ENCODE data around the gene SIL1. TPM values are rescaled to one million over a fixed set of nuclear protein-coding genes. Genes with fewer than 3 reads are reported as not detected.

The SIL1 gene
- total RNA-seq, 1 donor from 2014 or later = 26.1 TPM

DNA sequence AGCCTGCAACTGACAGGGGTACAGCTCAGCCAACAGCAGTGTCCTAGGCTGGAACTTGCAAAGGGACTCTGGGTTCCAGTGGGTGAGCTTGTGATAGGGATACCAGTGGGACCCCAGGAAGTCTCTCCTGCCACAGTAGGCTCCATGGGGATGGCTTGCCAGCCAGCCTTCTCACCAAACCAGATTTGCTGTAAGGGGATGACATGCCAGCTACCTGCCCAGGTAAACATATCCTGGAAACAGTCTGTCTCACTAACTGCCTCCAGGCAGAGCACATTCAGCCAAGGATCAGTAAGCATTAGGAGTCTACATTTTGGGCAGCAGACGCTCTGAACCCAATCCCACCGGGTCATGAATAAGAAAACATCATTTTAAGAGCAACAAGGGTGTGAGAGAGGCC is 49.9 kb downstream of the SIL1 start:
- H3K36me3 ChIP-seq (ENCODE audit: control insufficient read depth in 3 of 3, insufficient read depth in 3 of 3, low read length in 3 of 3) = no peaks in the 10 kb centered on the region
- H3K27me3 ChIP-seq (ENCODE audit: control insufficient read depth in 3 of 3, insufficient read depth in 3 of 3, low read length in 3 of 3) = no peaks in the 10 kb centered on the region
- peaks cover 11 to 36% (median 31%) of the 10 kb centered on the region in 3 donors for H3K4me1 ChIP-seq (ENCODE audit: control insufficient read depth in 3 of 3, insufficient read depth in 3 of 3, low read length in 3 of 3)
- H3K9me3 ChIP-seq (ENCODE audit: control insufficient read depth in 3 of 3, low read length in 3 of 3) = no peaks in the 10 kb centered on the region
- peak overlapping the region; percentile 29 for H3K27ac ChIP-seq (ENCODE audit: low read depth, low read length)
- H3K4me3 ChIP-seq (ENCODE audit: low read length in 3 of 3) = no peak overlapping the region
- H3K9ac ChIP-seq (ENCODE audit: low read depth in 1 of 3, low read length in 3 of 3) = no peak overlapping the region

DNA sequence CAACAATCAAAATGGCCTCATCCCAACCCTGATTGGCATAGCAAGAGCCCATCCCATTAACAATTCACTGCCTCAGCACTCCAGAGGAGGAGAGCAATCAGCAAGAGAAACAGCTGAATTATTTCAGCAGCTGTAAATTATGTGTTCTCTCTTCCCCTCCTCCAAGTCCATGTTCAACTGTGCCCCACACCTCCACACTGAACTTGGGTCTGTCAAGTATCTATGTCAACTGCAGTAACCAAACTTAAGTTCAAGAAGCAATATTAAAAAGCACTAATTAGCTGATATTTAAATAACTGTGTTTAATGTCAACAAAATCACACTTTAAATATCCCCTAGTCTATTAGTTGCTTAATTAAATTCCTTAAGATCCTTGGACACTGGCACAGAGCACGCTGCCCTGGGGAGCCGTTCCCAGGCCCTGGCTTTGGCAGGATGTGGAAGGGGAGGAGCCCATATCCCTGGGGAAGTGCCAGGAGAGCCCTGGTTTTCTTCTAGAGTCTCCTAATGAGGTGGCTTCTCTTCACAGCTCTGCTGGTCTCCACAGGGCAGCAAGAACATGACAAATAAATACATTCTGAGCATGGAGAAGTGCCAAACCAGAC is 50.6 kb downstream of the SIL1 start:
- no peak overlapping the region for H3K9ac ChIP-seq (ENCODE audit: low read depth in 1 of 3, low read length in 3 of 3)
- peak overlapping the region; percentile 29 for H3K27ac ChIP-seq (ENCODE audit: low read depth, low read length)
- no peaks in the 10 kb centered on the region for H3K27me3 ChIP-seq (ENCODE audit: control insufficient read depth in 3 of 3, insufficient read depth in 3 of 3, low read length in 3 of 3)
- peaks cover 11 to 36% (median 31%) of the 10 kb centered on the region in 3 donors for H3K4me1 ChIP-seq (ENCODE audit: control insufficient read depth in 3 of 3, insufficient read depth in 3 of 3, low read length in 3 of 3)
- no peak overlapping the region for H3K4me3 ChIP-seq (ENCODE audit: low read length in 3 of 3)
- H3K9me3 ChIP-seq (ENCODE audit: control insufficient read depth in 3 of 3, low read length in 3 of 3) = no peaks in the 10 kb centered on the region
- no peaks in the 10 kb centered on the region for H3K36me3 ChIP-seq (ENCODE audit: control insufficient read depth in 3 of 3, insufficient read depth in 3 of 3, low read length in 3 of 3)

DNA sequence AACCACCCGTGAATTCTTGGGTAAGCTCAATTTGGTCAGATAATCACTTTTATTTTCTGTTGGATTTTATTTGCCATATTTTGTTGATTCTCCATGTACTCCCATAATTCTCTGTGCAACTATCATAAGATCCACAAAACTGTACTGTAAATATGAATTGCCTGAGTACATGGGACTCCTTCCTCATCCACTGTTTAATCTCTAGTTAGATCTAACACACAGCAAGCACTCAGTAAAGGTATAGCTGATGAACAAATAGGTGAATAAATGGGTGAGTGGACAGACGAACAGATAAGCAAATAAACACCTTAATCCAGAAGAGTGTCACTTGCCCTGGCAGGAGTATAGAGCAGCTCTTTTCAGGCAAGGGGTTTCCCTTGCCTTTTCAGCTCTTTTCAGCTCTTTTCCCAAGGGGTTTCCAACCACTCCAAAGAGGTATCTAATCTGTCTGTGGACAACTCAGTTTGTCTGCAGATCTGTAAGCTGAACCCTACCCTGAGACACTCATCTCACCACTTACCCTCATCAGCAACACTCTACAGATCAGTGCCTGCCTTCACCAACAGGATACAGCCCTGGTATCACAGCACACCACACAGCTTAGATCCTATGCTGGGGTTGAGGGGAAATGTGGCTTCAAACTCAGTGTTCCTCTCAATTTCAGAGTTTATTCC is 51.2 kb downstream of the SIL1 start:
- peaks cover 15 to 39% (median 35%) of the 10 kb centered on the region in 3 donors for H3K4me1 ChIP-seq (ENCODE audit: control insufficient read depth in 3 of 3, insufficient read depth in 3 of 3, low read length in 3 of 3)
- peak overlapping the region; percentile 29 for H3K27ac ChIP-seq (ENCODE audit: low read depth, low read length)
- no peaks in the 10 kb centered on the region for H3K36me3 ChIP-seq (ENCODE audit: control insufficient read depth in 3 of 3, insufficient read depth in 3 of 3, low read length in 3 of 3)
- H3K4me3 ChIP-seq (ENCODE audit: low read length in 3 of 3) = no peak overlapping the region
- no peaks in the 10 kb centered on the region for H3K9me3 ChIP-seq (ENCODE audit: control insufficient read depth in 3 of 3, low read length in 3 of 3)
- no peak overlapping the region for H3K9ac ChIP-seq (ENCODE audit: low read depth in 1 of 3, low read length in 3 of 3)
- no peaks in the 10 kb centered on the region for H3K27me3 ChIP-seq (ENCODE audit: control insufficient read depth in 3 of 3, insufficient read depth in 3 of 3, low read length in 3 of 3)

DNA sequence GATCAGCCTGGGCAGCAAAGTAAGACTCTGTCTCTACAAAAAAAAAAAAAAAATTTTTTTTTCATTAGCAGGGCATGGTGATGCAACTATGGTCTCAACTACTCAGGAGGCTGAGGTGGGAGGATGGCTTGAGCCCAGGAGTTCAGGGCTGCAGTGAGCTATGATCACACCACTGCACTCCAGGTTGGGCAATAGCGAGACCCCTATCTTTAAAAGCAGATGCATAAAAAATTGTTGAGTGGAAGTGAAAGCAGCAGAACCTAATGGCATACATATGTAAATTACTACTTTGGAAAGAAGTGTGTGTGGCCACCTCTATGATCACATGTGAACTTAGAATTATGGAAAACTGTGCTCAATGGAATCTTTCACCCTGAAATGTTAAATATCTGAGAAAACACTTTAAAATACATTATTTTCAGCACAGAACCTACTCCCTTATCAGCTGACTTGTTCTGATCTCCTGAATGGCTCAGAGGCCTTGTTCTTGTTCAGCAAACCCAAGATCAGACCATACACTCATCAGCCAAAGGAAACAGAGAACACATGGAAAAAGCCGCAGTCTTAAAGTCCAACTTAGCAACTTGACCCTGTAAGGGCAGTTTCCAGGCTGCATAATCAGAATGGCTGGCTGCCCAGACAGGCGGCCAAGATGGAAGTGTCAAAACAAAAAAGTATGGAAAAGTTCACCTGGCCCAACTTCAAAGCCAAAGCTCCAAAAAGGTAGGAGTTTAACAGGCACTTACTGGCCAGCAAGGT is 56.5 kb downstream of the SIL1 start:
- Histone ChIP-seq H3K9me3 (ENCODE audit: control insufficient read depth in 3 of 3, low read length in 3 of 3) (no peaks in the 10 kb centered on the region), H3K27ac (ENCODE audit: low read depth, low read length) (peak overlapping the region; percentile 65), H3K4me1 (ENCODE audit: control insufficient read depth in 3 of 3, insufficient read depth in 3 of 3, low read length in 3 of 3) (peaks cover 40 to 47% (median 46%) of the 10 kb centered on the region in 3 donors), H3K4me3 (ENCODE audit: low read length in 3 of 3) (no peak overlapping the region), H3K36me3 (ENCODE audit: control insufficient read depth in 3 of 3, insufficient read depth in 3 of 3, low read length in 3 of 3) (no peaks in the 10 kb centered on the region), H3K27me3 (ENCODE audit: control insufficient read depth in 3 of 3, insufficient read depth in 3 of 3, low read length in 3 of 3) (no peaks in the 10 kb centered on the region), H3K9ac (ENCODE audit: low read depth in 1 of 3, low read length in 3 of 3) (no peak overlapping the region)

DNA sequence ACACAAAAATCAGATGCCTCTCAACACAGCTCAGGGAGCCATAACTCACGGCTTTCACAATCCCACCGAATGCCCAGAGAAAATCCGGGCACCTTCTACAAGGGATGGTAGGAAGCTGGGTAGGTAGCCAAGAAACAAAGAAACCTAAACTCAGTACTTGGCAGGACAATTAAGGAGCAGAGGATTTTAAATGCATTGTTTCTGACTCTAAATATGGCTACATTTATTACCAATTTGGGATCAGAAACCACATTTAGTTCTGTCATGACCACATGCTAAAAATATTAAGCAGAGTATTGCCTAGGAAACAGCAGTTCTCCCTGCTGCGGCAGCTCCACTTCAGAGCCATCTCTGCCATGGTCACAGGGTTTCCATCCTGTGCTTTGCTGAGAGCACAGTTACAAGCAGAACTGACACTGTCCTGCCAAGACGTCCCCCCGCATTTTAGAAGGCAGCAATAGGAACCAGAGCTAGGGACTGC is 57.5 kb downstream of the SIL1 start:
- Histone ChIP-seq H3K9ac (ENCODE audit: low read depth in 1 of 3, low read length in 3 of 3) (peak overlapping the region in 2 of 3 donors; percentile 26 to 59), H3K9me3 (ENCODE audit: control insufficient read depth in 3 of 3, low read length in 3 of 3) (no peaks in the 10 kb centered on the region), H3K4me3 (ENCODE audit: low read length in 3 of 3) (peak overlapping the region in 2 of 3 donors; percentile 2 to 25), H3K27me3 (ENCODE audit: control insufficient read depth in 3 of 3, insufficient read depth in 3 of 3, low read length in 3 of 3) (no peaks in the 10 kb centered on the region), H3K4me1 (ENCODE audit: control insufficient read depth in 3 of 3, insufficient read depth in 3 of 3, low read length in 3 of 3) (peaks cover 40 to 47% (median 46%) of the 10 kb centered on the region in 3 donors), H3K27ac (ENCODE audit: low read depth, low read length) (peak overlapping the region; percentile 65), H3K36me3 (ENCODE audit: control insufficient read depth in 3 of 3, insufficient read depth in 3 of 3, low read length in 3 of 3) (no peaks in the 10 kb centered on the region)

DNA sequence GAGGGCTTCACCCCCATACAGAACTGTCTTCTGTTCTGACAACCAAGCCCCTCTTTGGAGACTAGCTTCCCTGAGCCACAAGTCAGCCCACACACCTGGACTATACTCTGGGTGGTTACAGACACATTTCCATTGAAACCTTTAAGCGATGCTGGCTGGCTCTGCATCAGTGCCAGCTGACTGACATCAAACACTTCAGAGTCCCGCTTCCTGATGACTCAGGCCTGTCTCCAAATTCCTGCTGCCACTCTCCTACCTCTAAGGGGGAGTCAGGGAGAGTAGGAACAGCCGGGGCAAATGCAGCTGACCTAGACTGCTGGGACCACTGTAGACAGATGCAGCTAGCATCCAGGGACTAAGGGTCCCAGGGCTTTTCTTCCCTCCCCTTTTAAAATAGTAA is 59.4 kb downstream of the SIL1 start:
- Histone ChIP-seq H3K36me3 (ENCODE audit: control insufficient read depth in 3 of 3, insufficient read depth in 3 of 3, low read length in 3 of 3) (no peaks in the 10 kb centered on the region), H3K27ac (ENCODE audit: low read depth, low read length) (peak overlapping the region; percentile 43), H3K4me1 (ENCODE audit: control insufficient read depth in 3 of 3, insufficient read depth in 3 of 3, low read length in 3 of 3) (peaks cover 40 to 59% (median 46%) of the 10 kb centered on the region in 3 donors), H3K4me3 (ENCODE audit: low read length in 3 of 3) (no peak overlapping the region), H3K27me3 (ENCODE audit: control insufficient read depth in 3 of 3, insufficient read depth in 3 of 3, low read length in 3 of 3) (no peaks in the 10 kb centered on the region), H3K9me3 (ENCODE audit: control insufficient read depth in 3 of 3, low read length in 3 of 3) (no peaks in the 10 kb centered on the region), H3K9ac (ENCODE audit: low read depth in 1 of 3, low read length in 3 of 3) (peak overlapping the region; percentile 6 to 17 (median 17))

DNA sequence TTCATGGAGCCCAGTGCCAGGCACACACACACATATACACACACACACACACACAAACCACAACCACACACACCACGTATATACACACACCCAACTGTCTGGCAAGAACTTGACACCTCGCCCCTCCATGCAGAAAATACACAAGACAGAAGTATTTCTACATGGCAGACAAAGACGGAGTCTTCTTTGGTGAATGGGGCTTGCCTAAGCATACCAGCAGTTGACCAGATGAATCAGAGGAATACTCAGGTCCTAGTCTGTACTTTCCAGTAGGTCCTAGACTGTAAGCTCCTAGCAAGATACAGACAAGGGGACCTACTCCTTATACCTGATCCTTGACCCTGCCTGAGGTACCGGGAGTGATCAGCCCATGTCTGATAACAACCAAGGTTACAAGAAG is 60.1 kb downstream of the SIL1 start:
- H3K4me1 ChIP-seq (ENCODE audit: control insufficient read depth in 3 of 3, insufficient read depth in 3 of 3, low read length in 3 of 3) = peaks cover 47 to 66% (median 48%) of the 10 kb centered on the region in 3 donors
- H3K27ac ChIP-seq (ENCODE audit: low read depth, low read length) = peak overlapping the region; percentile 9
- no peaks in the 10 kb centered on the region for H3K27me3 ChIP-seq (ENCODE audit: control insufficient read depth in 3 of 3, insufficient read depth in 3 of 3, low read length in 3 of 3)
- H3K9me3 ChIP-seq (ENCODE audit: control insufficient read depth in 3 of 3, low read length in 3 of 3) = no peaks in the 10 kb centered on the region
- H3K9ac ChIP-seq (ENCODE audit: low read depth in 1 of 3, low read length in 3 of 3) = no peak overlapping the region
- H3K36me3 ChIP-seq (ENCODE audit: control insufficient read depth in 3 of 3, insufficient read depth in 3 of 3, low read length in 3 of 3) = no peaks in the 10 kb centered on the region
- H3K4me3 ChIP-seq (ENCODE audit: low read length in 3 of 3) = no peak overlapping the region

DNA sequence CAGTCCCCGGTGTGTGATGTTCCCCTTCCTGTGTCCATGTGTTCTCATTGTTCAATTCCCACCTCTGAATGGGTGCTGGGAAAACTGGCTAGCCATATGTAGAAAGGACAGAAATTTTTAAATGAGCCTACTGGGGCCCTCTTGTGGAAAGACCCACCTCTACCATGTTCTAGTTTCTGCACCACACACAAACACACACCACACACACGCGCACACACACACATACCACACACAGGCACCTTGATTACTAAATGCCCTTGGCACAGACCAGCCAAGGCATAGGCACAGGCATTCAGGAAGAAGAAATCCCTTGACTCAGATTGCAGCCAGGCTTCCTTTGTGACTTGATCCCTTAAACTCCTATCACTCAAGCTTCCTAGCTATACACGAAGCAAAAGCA is 60.5 kb downstream of the SIL1 start:
- Histone ChIP-seq H3K4me1 (ENCODE audit: control insufficient read depth in 3 of 3, insufficient read depth in 3 of 3, low read length in 3 of 3) (peaks cover 49 to 70% (median 51%) of the 10 kb centered on the region in 3 donors), H3K4me3 (ENCODE audit: low read length in 3 of 3) (no peak overlapping the region), H3K36me3 (ENCODE audit: control insufficient read depth in 3 of 3, insufficient read depth in 3 of 3, low read length in 3 of 3) (no peaks in the 10 kb centered on the region), H3K9me3 (ENCODE audit: control insufficient read depth in 3 of 3, low read length in 3 of 3) (no peaks in the 10 kb centered on the region), H3K27ac (ENCODE audit: low read depth, low read length) (peak overlapping the region; percentile 9), H3K27me3 (ENCODE audit: control insufficient read depth in 3 of 3, insufficient read depth in 3 of 3, low read length in 3 of 3) (no peaks in the 10 kb centered on the region), H3K9ac (ENCODE audit: low read depth in 1 of 3, low read length in 3 of 3) (no peak overlapping the region)

DNA sequence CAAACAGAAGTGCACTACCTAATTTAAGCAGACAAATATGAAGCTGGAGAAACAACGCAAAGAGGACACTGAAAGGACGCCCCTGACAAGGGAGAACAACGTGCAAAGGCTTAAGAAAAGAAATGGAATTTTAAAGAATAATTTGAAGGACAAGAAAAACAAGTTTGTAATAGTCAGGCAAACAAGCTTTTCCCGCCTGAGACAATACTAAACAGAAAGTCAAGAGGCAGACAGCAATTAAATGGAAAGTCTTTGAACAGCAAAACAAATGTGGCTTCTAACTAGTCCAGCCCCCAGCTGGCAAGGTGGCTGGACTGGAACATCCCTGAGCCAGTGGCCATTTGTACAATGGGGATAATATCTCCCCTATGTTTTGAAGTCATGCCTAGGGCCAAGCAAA is 63.3 kb downstream of the SIL1 start:
- Histone ChIP-seq H3K27me3 (ENCODE audit: control insufficient read depth in 3 of 3, insufficient read depth in 3 of 3, low read length in 3 of 3) (no peaks in the 10 kb centered on the region), H3K27ac (ENCODE audit: low read depth, low read length) (no peak overlapping the region), H3K9ac (ENCODE audit: low read depth in 1 of 3, low read length in 3 of 3) (no peak overlapping the region), H3K4me1 (ENCODE audit: control insufficient read depth in 3 of 3, insufficient read depth in 3 of 3, low read length in 3 of 3) (peaks cover 46 to 69% (median 49%) of the 10 kb centered on the region in 3 donors), H3K36me3 (ENCODE audit: control insufficient read depth in 3 of 3, insufficient read depth in 3 of 3, low read length in 3 of 3) (no peaks in the 10 kb centered on the region), H3K4me3 (ENCODE audit: low read length in 3 of 3) (no peak overlapping the region), H3K9me3 (ENCODE audit: control insufficient read depth in 3 of 3, low read length in 3 of 3) (no peaks in the 10 kb centered on the region)

DNA sequence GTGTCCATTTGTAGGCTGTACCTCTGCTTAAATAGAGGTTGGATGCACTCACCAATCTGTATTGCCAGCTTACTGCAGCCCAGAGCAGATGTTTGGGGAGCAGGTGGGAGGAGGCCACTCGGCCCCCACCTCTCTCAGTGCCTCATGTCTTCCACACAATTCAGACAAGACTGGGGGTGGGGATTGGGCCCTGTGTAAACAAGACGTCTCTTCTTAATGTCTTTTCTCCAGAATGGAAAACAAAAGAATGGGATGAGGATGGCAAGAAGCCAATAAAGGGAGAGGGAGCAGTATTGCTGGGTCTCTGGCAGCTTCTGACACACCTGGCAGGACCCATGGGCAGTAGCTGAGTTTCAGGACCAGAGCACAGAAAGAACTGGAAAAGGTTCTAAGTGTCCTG is 64.9 kb downstream of the SIL1 start:
- Histone ChIP-seq H3K36me3 (ENCODE audit: control insufficient read depth in 3 of 3, insufficient read depth in 3 of 3, low read length in 3 of 3) (no peaks in the 10 kb centered on the region), H3K9ac (ENCODE audit: low read depth in 1 of 3, low read length in 3 of 3) (no peak overlapping the region), H3K4me1 (ENCODE audit: control insufficient read depth in 3 of 3, insufficient read depth in 3 of 3, low read length in 3 of 3) (peaks cover 33 to 56% (median 38%) of the 10 kb centered on the region in 3 donors), H3K4me3 (ENCODE audit: low read length in 3 of 3) (no peak overlapping the region), H3K27me3 (ENCODE audit: control insufficient read depth in 3 of 3, insufficient read depth in 3 of 3, low read length in 3 of 3) (no peaks in the 10 kb centered on the region), H3K27ac (ENCODE audit: low read depth, low read length) (no peak overlapping the region), H3K9me3 (ENCODE audit: control insufficient read depth in 3 of 3, low read length in 3 of 3) (no peaks in the 10 kb centered on the region)

Data from skeletal muscle tissue (tissue), 4 donors.